Adipose tissue (tissue), 3 donors: ENCODE results near the gene ST6GALNAC3. TPM values are rescaled to one million over a fixed set of nuclear protein-coding genes. Genes with fewer than 3 reads are reported as not detected.
"Not testable (repeated sequence)": the region's sequence is repeated elsewhere in the genome, so short reads cannot be mapped to it uniquely, and the experiment has no call there.

Experiments
- H3K27ac ChIP-seq: one replicate; pipeline ENCODE4 v1.5.1; 2013; ENCODE audit warnings: low read depth, low read length
- WGBS, 3 donors: extraction: QIAGEN DNeasy Blood & Tissue Kit; methylation state at CpG; one replicate each; pipeline ENCODE4 v1.1.7; 2013; 5-methylcytosine and 5-hydroxymethylcytosine counted together
- polyA plus RNA-seq, 3 donors: library from polyadenylated mRNA; stranded (reverse); fragments of 200-250 nt; gene quantifications; one replicate each; pipeline ENCODE4 v1.2.3, GENCODE V29; 2013
- donor health status: healthy with polysubstance abuse.
- donor health status: Bipolar disorder and iron deficiency.
- donor health status: healthy.

Gene ST6GALNAC3
- polyA plus RNA-seq, 3 donors = 1.1 to 8.8 (median 3.3) TPM

- no peak overlapping the region for H3K27ac ChIP-seq
Measured at GRCh38 chr1:76335882-76336281, 261.3 kb downstream of the ST6GALNAC3 start.

GRCh38 chr1:76336931-76337371, 262.4 kb downstream of the ST6GALNAC3 start:
- 58 to 77% (median 60%) methylated on average over 8 of the region's 8 CpGs for WGBS, 3 donors
- H3K27ac ChIP-seq = no peak overlapping the region

GRCh38 chr1:76337542-76338219, 263.1 kb downstream of the ST6GALNAC3 start:
- WGBS, 3 donors = 75 to 89% (median 86%) methylated on average over 7 of the region's 7 CpGs

DNA sequence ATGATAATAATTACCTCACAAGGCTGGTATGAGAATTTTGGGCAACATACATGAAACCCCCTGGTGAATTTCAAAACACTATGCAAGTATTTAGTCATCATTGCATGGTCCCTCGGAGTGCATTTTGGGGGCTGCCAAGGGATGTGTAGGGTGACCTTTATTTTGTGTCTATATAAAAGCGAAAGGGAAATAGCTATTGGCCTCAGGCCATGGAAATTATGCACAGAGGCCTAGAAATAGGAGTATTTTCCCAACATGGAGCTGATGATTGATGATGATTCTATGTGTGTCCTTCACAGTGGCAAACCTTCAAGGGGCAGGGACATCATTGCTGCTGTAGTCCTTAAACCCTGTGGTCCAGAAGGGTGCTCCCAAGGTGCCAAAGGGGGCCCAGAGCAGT, 265.5 kb downstream of the ST6GALNAC3 start:
- WGBS, 3 donors = 55 to 75% (median 74%) methylated on average over 2 of the region's 2 CpGs
- no peak overlapping the region for H3K27ac ChIP-seq

More at GRCh38 chr1:76337542-76338219, 263.1 kb downstream of the ST6GALNAC3 start:
- no peak overlapping the region for H3K27ac ChIP-seq

DNA sequence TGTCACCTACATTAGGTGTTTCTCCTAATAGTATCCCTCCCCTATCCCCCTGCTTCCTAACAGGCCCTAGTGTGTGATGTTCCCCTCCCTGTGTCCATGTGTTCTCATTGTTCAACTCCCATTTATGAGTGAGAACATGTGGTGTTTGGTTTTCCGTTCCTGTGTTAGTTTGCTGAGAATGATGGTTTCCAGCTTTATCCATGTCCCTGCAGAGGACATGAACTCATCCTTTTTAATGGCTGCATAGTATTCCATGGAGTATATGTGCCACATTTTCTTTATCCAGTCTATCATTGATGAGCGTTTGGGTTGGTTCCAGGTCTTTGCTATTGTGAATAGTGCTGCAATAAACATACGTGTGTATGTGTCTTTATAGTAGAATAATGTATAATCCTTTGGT, 267.3 kb downstream of the ST6GALNAC3 start:
- not testable (repeated sequence) for H3K27ac ChIP-seq
- WGBS, 3 donors = 88 to 98% (median 94%) methylated on average over 3 of the region's 3 CpGs

- no peak overlapping the region for H3K27ac ChIP-seq
- 60 to 79% (median 62%) methylated on average over 4 of the region's 4 CpGs for WGBS, 3 donors
Measured at GRCh38 chr1:76343356-76343755, 268.8 kb downstream of the ST6GALNAC3 start.

GRCh38 chr1:76351655-76352054, 277.1 kb downstream of the ST6GALNAC3 start:
- H3K27ac ChIP-seq = no peak overlapping the region
- 64 to 83% (median 79%) methylated on average over 3 of the region's 3 CpGs for WGBS, 3 donors

- no peak overlapping the region for H3K27ac ChIP-seq
- 92 to 96% (median 94%) methylated on average over 5 of the region's 5 CpGs for WGBS, 3 donors
Measured at GRCh38 chr1:76352741-76353435, 278.3 kb downstream of the ST6GALNAC3 start.

DNA sequence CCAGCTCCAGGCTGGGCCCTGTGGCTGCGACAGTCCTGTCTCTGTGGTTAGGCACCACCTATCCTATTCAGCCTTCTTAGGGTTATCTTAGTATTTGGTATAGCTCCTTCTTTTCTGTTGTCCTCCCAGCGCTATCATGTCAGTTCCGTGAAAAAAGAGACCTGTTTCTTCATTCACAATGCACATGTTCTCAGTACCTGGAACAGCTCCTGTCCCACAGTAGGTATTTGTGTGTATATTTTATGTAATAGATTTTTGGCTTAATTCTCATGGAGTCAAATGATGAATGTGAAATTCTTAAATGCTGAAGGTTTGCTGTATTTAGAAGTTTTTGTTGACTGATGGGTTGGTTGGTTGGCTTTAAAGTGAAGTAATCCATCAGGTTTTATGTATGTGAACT, 279.7 kb downstream of the ST6GALNAC3 start:
- no peak overlapping the region for H3K27ac ChIP-seq
- WGBS, 3 donors = 93 to 98% (median 96%) methylated on average over 3 of the region's 3 CpGs

- WGBS, 3 donors = 65 to 79% (median 77%) methylated on average over 1 of the region's 1 CpG
- H3K27ac ChIP-seq = no peak overlapping the region
Measured at GRCh38 chr1:76366726-76367125, 292.2 kb downstream of the ST6GALNAC3 start.

- no peak overlapping the region for H3K27ac ChIP-seq
Measured at GRCh38 chr1:76371941-76372340, 297.4 kb downstream of the ST6GALNAC3 start.

GRCh38 chr1:76374086-76374485, 299.5 kb downstream of the ST6GALNAC3 start:
- no peak overlapping the region for H3K27ac ChIP-seq
- WGBS, 3 donors = 74 to 96% (median 94%) methylated on average over 5 of the region's 5 CpGs

More at GRCh38 chr1:76371941-76372340, 297.4 kb downstream of the ST6GALNAC3 start:
- WGBS, 3 donors = 55 to 74% (median 67%) methylated on average over 3 of the region's 3 CpGs

- no peak overlapping the region for H3K27ac ChIP-seq
Measured at GRCh38 chr1:76377247-76377646, 302.7 kb downstream of the ST6GALNAC3 start.

GRCh38 chr1:76379506-76379905, 305.0 kb downstream of the ST6GALNAC3 start:
- WGBS, 3 donors = 73 to 97% (median 97%) methylated on average over 3 of the region's 3 CpGs
- H3K27ac ChIP-seq = no peak overlapping the region

GRCh38 chr1:76381450-76382097, 307.0 kb downstream of the ST6GALNAC3 start:
- H3K27ac ChIP-seq = no peak overlapping the region
- WGBS, 3 donors = 22 to 58% (median 31%) methylated on average over 1 of the region's 1 CpG

DNA sequence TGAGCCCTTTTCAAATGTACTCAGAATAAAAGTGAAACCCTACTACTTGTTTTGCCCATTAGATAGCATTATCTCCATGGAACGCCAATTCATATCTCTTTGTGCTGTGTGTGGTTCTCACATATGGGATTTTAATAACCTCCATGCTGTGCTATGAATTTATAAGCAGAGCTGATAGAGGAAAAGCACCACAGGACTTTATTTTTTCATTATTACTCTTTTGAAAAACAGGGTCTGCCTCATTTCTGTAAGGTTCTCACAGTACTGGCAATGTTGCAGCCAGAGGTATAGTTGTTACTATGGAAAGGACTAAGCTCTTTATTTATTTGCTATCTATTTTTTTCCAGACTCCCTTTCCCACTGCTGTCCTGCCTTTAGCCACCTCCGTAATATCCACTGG, 313.7 kb downstream of the ST6GALNAC3 start:
- 64 to 93% (median 93%) methylated on average over 2 of the region's 2 CpGs for WGBS, 3 donors

DNA sequence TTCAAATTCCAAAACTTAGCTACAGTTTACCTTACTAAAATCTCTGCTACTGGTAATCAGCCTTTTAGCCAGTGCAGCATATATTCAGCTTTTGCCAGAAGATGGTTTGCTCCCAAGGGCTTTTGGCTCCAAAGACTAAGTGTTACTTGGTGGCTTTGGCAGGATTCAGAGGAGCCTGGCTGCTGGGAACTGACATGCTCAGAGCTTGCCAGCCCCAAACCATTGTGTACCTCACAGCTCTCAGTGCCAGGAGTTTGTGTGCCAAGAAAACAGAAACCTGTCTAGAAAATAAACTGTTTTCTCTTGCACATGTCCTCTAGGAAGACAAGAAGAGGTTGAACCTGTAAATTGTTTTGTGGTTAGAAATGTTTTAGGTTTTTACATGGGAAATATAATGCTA, 315.9 kb downstream of the ST6GALNAC3 start:
- no peak overlapping the region for H3K27ac ChIP-seq

More for the DNA sequence above, 313.7 kb downstream of the ST6GALNAC3 start:
- H3K27ac ChIP-seq = no peak overlapping the region

- no peak overlapping the region for H3K27ac ChIP-seq
- WGBS, 3 donors = 73 to 92% (median 89%) methylated on average over 2 of the region's 2 CpGs
Measured at GRCh38 chr1:76395059-76395458, 320.5 kb downstream of the ST6GALNAC3 start.

DNA sequence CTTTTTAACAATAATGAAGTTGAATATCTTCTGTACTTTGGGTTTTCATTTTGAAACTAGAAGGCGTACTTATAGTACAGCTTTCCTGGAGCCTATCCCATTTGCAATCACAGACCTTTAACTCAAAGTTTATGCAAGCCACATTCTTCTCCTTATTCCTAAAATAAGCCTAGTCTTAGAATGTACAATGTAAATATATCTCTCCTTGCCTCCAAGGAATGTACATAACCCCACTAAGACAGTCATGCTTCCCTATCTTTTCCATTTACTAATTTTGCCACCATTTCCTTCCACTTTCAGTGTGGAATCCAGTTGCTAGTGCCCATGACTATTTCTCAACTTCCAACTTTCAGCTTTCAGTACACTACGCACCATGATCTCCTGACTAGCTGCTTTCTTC, 327.6 kb downstream of the ST6GALNAC3 start:
- no peak overlapping the region for H3K27ac ChIP-seq
- 95 to 96% (median 96%) methylated on average over 2 of the region's 2 CpGs for WGBS, 3 donors
